Suppressor macrophage treated with lipopolysaccharide for 1 hour (primary cell): ENCODE results near the gene RIPK4.
A peak's percentile ranks its signal among the peaks of the same experiment; 100 is the strongest.

ENCODE experiments used
- DNase-seq, 3 donors: peaks; one replicate each; pipeline ENCODE4 v3.0.0-alpha.2; 2020 to 2022

The RIPK4 gene

DNA sequence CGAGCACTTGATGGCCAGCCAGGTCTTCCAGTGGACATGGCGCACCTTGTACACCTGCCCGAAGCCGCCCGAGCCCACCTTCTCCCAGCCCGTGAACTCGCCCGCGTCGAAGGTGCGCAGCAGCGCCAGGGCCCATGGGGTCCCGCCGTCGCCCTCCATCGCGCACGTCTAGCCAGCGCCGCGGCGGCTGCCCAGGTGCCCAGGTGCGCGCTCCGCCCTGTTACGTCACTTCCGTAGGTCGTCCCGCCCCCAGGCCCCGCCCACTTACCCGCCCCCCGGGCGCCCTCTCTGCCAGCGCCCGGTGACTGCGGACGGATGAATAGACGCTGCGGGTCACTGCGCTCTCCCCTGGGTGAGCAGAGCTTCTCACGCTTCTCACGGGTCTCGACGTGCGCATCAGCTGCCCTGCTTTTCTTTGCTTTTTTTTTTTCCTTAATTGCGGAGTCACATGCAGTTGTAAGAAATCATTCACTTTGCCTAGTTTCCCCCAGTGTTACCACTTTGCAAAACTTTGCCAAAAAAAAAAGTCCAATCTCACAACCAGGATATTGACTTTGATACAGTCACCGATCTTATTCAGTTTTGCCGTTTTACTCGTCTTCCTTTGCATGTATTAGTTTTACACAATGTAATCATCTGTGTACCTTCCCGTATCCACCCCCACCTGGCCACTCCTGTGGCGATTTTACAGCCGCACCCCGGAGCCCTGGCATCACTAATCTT lies at the start of gene RIPK4:
RIPK4 (minus strand) TSS at position 170 of the 723 bp plus-strand sequence; CDS start at position 159, 11 bp downstream.
- DNase-seq: peak; percentile 32 to 45 (median 35)

DNA sequence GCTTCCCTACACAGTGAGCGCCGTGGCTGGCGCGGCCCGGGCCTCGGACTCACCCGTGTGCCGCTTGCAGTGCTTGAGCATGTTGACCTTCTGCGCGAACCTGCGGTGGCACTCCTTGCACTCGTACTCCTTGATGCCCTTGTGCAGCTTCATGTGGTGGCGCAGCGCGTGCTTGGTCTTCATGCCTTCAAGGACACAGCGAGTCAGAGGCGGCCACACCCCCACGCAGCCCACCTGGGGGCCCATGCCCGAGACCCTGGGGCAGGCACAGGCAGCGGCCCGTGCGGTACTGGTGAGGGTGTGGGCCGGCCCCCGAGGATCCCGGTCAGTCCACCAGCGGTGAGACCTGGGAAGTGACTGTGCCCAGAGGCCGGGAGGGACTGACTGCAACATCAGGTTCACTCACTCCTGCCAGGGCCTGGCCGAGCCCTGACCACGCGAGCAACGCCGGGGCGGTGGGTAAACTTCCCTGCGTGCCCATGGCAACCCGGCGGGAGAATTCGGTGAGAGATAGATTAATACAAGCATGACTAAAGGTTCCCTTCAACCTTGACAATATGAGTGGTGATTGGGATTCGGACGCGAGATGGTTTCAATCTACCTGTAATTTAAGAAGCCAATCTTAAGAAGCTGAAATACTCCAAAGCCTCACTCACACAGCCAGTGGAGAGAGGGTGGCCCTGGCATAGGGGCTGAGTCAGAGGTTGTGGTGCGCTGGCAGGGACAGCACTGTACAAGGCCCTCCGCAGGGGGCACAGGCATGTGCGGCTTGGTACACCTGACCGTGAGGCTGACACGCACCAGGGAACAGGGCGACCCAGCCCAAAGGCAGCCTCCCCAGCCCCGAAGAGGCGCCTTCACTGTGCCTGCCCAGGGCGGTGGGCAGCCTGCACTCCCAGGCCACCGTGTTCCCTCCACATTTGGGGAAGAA lies 49.1 kb upstream of the RIPK4 start:
- DNase-seq: no peak

DNA sequence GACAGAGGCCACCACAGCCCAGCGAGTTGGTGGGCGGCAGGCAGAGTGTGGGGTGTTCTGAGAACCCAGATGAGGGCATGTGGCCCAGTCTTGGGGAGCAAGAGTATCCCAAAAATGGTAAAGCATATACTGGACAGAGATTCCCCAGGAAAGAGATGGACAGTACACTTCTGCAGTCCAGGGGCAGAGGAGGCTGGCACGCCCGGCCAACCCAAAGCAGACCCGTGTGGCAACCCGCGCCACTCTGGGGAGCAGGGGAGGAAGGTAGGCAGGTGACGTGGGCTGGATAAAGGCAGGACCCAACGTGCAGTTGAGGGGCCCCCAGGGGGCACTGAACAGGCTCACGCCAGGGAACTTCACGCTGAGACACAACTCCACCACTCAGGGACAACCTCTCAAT lies 46.4 kb upstream of the RIPK4 start:
- DNase-seq: no peak

DNA sequence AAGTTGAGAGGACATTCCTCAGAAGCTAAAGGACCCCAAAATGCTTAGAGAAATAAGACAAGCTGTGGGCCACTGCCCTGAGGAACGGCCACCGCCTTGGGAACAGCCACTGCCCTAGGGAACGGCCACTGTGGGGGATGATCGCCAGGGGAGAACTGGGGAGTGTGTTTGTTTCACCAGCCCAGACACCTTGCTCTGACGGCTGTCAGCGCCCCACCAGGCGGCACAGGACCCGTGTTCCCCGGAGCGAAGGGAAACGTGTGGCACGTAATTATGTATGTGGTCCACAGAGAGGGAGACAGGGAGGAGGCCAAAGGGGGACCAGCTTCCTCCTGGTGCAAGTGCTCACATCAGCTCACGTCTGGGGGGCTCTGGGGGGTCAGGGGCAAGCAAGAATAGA lies 45.8 kb upstream of the RIPK4 start:
- DNase-seq: no peak

GRCh38 chr21:41810597-41810932 lies 43.7 kb upstream of the RIPK4 start:
- no peak for DNase-seq

DNA sequence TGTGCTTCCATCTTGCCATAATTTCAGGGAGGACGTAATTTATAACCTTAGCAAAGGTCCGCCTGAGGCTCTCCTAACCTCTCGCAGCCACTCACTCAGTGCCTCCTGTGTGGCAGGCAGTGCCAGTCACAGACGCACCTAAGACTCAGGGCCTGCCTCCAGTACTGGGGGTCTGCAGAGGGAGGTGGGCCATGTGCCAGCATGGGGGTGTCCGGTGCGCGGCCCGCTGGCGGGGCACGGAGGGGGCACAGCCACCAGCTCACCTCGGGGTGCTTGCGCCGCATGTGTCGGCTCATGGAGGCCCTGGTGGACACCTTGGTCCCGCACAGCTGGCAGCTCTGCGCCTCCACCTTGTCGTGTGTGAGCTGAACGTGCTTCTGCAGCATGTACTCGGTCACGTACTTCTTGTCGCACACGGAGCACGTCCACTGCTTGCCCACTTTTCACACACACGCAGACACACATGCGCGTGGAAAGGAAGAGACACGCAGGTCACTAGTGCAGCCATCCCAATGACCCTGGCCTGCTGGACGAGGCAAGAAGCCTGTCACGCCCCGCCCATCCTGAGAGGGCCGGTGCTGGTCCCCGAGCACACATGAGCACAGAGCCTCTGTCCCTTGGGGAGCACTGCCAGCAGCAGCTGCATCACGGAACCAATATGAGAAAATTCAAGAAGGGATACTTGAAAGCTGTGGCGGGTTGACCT lies 43.2 kb upstream of the RIPK4 start:
- DNase-seq: no peak

DNA sequence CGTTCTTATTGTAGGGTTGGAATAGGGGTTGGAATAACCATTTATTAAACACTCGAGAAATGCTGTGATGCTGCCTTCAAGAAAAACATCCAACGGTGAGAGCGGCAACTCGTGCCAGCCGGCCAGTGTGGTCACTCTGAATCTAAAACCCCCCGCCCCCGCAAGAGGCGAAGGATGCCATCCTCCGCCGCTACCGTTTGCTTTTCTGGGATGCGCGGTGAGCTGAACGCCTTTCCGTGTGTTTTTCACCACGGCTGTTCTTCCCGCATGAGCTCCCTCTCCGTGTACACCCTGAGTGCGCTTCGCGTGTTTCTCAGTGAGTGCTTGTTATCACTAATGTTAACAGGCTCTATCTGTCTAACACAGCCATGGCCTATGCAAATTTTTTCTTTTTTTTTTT lies 42.0 kb upstream of the RIPK4 start:
- no peak for DNase-seq

GRCh38 chr21:41808094-41808493 lies 41.2 kb upstream of the RIPK4 start:
- no peak for DNase-seq

GRCh38 chr21:41806773-41807172 lies 39.9 kb upstream of the RIPK4 start:
- DNase-seq: no peak

DNA sequence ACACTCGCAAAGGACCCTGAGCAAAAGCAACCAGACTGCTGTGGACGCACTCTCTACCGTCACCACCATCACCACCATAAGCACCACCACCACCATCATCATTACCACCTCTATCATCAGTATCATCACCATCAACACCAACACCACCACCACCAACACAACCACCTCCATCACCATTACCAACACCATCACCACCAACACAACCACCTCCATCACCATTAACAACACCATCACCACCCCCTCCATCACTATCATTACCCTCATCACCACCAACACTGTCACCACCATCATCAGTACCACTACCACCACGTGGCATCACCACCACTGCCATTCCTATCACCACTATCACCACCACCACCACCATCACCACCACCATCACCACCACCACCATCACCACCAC lies 38.8 kb upstream of the RIPK4 start:
- no peak for DNase-seq

DNA sequence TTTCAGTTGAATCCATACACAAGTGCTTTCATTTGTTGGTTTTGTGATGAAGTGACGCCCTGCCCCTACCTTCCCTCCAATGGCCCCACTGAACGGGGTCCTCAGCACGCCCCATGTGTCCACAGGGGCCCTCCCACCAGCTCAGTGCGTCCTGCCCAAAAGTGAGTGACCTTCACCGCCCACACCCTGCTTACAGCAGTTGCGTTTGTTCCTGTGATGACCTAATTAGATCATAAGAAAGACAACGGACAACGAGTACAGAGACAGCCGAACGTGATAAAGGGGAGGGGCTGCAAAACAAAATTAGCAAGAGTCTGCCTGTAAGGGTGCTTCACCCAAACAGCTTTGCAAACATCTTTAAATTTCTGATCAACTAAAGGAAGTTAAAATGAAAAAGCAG lies 38.2 kb upstream of the RIPK4 start:
- DNase-seq: peak in 1 of 3 donors; percentile 10

GRCh38 chr21:41804381-41804780 lies 37.5 kb upstream of the RIPK4 start:
- DNase-seq: no peak

- DNase-seq: no peak
These were observed 36.5 kb upstream of the RIPK4 start for GRCh38 chr21:41803316-41803715.

- peak; percentile 38 to 44 (median 41) for DNase-seq
These were observed 35.8 kb upstream of the RIPK4 start for GRCh38 chr21:41802684-41803083.

DNA sequence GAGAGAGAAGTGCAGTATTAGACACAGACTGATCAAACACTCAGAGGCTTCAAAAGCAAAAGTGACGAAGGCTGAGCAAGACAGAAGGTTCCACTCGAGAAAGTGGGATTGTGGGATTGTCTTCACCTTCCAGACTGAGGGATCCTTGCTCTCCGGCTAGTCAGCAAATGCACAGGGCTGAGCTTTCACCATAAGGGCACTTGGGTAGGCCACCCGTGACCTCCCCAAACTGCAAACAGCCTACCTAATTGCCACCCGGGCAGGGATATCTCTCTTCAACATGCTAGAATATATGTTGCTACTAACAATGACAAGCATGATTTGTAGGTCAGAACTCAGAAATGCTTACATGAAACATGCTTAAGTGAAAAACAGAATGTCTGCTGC lies 35.3 kb upstream of the RIPK4 start:
- no peak for DNase-seq

DNA sequence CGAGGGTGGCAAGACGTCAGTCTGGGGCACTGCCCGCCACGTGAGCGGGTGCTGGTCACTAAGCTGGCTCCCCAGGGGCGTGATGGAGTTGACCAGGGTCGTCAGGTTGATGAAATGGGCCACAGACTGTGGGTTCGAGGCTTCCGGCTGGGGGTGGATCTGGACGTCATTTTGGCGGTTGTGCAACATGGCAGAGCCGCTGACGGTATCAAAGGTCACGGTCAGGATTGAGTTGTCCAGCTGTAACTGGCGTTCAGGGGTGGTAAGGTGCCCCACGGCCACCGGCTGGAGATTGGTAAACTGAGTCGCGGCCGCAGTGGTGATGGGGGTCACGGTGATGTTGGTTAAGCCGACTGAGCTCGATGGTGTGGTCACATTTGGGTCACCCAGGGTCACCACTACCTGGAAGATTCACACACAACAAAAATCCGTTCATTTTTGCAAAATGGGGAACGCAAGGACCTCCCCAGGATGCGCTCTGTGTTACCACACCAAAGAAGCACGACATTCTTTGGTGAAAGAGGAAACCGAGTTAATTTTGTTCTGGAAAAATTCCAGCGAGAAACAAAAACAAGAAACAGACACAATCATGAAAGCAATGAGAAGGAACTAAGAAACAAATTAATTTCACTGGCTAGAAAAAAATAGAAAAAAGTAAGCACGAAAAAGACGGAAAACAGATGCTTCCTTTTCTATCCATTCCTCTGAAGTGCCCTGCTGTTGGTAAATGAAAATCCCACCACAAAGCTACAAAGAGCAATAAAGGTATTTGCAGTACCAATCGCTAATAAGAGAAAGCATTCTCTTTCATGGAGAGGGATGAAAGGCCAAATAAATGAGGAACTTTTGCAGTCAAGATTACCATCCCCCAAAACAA lies 34.7 kb upstream of the RIPK4 start:
- peak in 1 of 3 donors; percentile 21 for DNase-seq

DNA sequence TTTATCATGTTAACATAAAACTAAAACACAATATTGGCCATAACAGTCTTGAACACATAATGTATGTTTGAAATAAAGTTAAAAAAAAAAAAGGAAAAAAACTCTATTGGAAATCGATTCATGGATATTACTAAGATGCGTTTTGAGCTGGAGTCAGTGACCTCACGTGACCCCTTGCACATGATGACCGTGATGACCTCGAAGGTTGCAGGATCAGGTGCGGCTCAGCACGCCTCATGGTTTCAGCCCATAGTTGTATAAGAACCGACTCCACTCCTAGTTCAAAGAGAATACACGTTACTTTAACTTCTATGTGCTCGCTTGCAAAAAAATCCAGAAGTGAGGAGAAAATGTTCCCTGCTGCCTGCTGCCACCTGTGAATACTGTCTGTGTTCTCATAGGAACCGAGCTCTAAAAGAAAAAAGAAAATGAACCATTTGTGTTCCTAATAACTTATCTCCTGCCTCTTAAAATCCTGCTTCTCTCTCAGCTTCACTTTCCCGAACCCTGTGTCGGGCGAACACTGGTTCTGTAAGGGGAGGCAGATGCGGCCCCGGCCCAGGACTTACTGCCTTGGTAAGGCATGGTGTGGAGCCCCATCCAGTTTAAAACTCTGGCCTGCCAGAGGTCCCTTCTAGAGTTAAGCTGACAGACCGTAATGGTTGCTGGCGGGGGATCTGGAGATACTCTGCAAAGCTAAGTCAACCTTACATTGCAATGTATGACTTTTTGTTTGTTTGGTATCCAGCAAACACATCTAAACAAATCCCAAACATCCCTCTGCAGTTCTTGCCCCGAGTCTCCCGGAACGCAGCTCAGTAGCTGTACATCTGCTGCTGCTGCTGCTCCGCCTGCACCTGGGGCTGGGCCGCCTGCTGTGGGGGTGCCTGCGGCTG lies 33.8 kb upstream of the RIPK4 start:
- no peak for DNase-seq

DNA sequence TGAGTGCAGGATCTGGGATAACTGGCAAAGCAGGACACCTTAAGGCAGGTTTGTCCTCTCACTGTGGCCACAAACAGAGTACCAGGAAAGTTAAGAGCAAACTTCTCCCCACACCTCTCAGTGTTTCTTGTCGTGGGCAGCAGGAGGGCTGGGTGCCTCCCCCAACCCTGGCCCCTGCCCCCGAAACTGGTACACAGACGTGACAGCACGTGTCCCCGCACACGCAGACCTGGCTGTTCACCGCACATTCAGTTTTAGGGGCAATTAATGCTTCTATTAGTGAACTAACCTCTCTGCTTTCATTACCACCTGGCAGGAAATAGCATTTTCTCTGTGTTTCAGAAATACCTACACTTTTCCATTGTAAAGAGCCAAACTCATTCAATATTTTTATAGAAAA lies 32.9 kb upstream of the RIPK4 start:
- no peak for DNase-seq

DNA sequence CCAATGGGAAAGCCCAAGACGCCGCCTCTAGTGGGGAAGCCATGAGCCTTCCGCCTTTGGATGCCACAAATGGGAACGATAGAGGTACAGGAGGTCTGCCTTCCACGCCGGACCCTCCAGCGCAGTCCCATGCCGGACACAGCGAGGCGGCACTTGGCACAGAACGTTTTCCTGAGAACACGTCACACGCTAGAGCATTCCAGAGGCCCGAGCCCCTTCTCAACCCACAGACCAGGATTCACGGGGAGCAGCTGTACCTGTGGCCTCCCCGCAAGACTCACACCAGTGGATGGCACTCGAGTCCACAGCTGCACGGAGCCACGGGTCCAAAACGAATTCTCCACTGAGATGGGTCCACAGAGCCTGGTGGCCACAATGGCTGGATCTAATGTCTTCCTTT lies 31.5 kb upstream of the RIPK4 start:
- DNase-seq: no peak

- no peak for DNase-seq
These were observed 29.7 kb upstream of the RIPK4 start for GRCh38 chr21:41796476-41797080.

DNA sequence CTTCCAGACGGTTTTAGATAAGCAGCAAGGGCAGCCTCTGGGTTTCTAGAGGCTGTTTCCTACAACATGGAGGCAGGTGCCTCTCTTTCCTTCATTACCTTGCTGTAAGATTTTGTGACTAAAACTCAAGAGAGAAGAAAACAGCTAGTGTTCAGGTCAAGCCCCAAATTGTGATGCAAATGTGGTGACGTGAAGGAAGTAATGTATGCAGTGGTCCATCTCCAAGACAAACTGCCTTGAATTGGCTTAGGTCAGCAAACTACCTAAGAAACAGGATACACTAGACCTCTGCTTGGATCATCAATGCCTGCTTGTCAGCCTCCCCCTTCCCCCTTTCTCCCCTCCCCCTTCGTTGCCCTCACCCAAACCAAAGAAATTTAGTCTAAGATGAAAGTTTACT lies 28.9 kb upstream of the RIPK4 start:
- DNase-seq: no peak
